Cardiac septum (tissue), 1 donor: ENCODE data around the gene CAPN9. TPM values are rescaled to one million over a fixed set of nuclear protein-coding genes. Genes with fewer than 3 reads are reported as not detected.
"Not testable (repeated sequence)": the region's sequence is repeated elsewhere in the genome, so short reads cannot be mapped to it uniquely, and the experiment has no call there.

Experiments
- DNase-seq: peaks from one replicate; pipeline ENCODE4 v3.0.0-alpha.2; 2020; ENCODE audit warnings: low spot score
- intact Hi-C: fragments of 100-400 bp; cut with DNase I; formaldehyde crosslinking; loops from one replicate; pipeline ENCODE4 v1.14.0; 2022
- total RNA-seq: library from RNA; stranded (reverse); fragmentation: NEBNext Ultra II Directional; extraction: Animal tissue kit (Norgen Biotek cat#: 25700); gene quantifications from one replicate; pipeline ENCODE4 v1.2.1, GENCODE V29; 2021
- donor health status: DM: no; HTN: no; CAD: no.

Gene CAPN9
- total RNA-seq, 1 donor from 2014 or later: 0.38 TPM

GRCh38 chr1:230708631-230709580 lies 38.3 kb upstream of the CAPN9 start:
- intact Hi-C loops: no loop called here
- no peak for DNase-seq

- intact Hi-C loops: loop anchor here (5.0 kb wide), 2 partner anchors 42 to 62 kb away; no protein-coding TSS in a partner anchor
- DNase-seq: no peak
Observed at GRCh38 chr1:230709619-230710542, 37.3 kb upstream of the CAPN9 start.

- intact Hi-C loops: loop anchor here (5.0 kb wide), 2 partner anchors 42 to 62 kb away; no protein-coding TSS in a partner anchor
- no peak for DNase-seq
Observed at GRCh38 chr1:230710543-230710904, 36.7 kb upstream of the CAPN9 start.

- intact Hi-C loops: loop anchor here (5.0 kb wide), 2 partner anchors 41 to 61 kb away; no protein-coding TSS in a partner anchor
- DNase-seq: no peak
Observed at GRCh38 chr1:230711245-230711644, 35.9 kb upstream of the CAPN9 start.

GRCh38 chr1:230712470-230712942 lies 34.7 kb upstream of the CAPN9 start:
- intact Hi-C loops: loop anchor here (5.0 kb wide), 2 partner anchors 40 to 60 kb away; no protein-coding TSS in a partner anchor
- no peak for DNase-seq

GRCh38 chr1:230713138-230713537 lies 34.0 kb upstream of the CAPN9 start:
- DNase-seq: no peak
- intact Hi-C loops: loop anchor here (5.0 kb wide), 2 partner anchors 39 to 59 kb away; no protein-coding TSS in a partner anchor

- intact Hi-C loops: loop anchor here (5.0 kb wide), 2 partner anchors 39 to 59 kb away; no protein-coding TSS in a partner anchor
- no peak for DNase-seq
Observed at GRCh38 chr1:230713547-230713914, 33.7 kb upstream of the CAPN9 start.

GRCh38 chr1:230713915-230714764 lies 33.0 kb upstream of the CAPN9 start, which contains the start of gene AGT:
TSS of gene AGT (minus strand) at chr1:230714122. CDS start at chr1:230710823, 3,299 bp downstream.
- intact Hi-C loops: loop anchor here (5.0 kb wide), 2 partner anchors 38 to 58 kb away; no protein-coding TSS in a partner anchor
- peak; percentile 90 for DNase-seq

GRCh38 chr1:230715510-230715909 lies 31.7 kb upstream of the CAPN9 start:
- intact Hi-C loops: no loop called here

GRCh38 chr1:230716453-230716852 lies 30.7 kb upstream of the CAPN9 start:
- intact Hi-C loops, DNase-seq: not testable (repeated sequence)

More at GRCh38 chr1:230715510-230715909, 31.7 kb upstream of the CAPN9 start:
- DNase-seq: no peak

- no peak for DNase-seq
- intact Hi-C loops: no loop called here
Observed at GRCh38 chr1:230717251-230717650, 29.9 kb upstream of the CAPN9 start.

- intact Hi-C loops, DNase-seq: not testable (repeated sequence)
Observed at GRCh38 chr1:230721849-230722522, 25.2 kb upstream of the CAPN9 start.

GRCh38 chr1:230725256-230726012 lies 21.8 kb upstream of the CAPN9 start:
- DNase-seq: no peak

GRCh38 chr1:230728710-230729392 lies 18.3 kb upstream of the CAPN9 start:
- intact Hi-C loops: no loop called here
- no peak for DNase-seq

More at GRCh38 chr1:230725256-230726012, 21.8 kb upstream of the CAPN9 start:
- intact Hi-C loops: no loop called here

GRCh38 chr1:230730977-230731376 lies 16.2 kb upstream of the CAPN9 start:
- DNase-seq: no peak
- intact Hi-C loops: no loop called here

- DNase-seq: no peak
- intact Hi-C loops: no loop called here
Observed at GRCh38 chr1:230735447-230735846, 11.7 kb upstream of the CAPN9 start.
